ENCODE results near the gene KCNQ1. TPM values are rescaled to one million over a fixed set of nuclear protein-coding genes. Genes with fewer than 3 reads are reported as not detected.

Gene KCNQ1
- total and polyA plus RNA-seq, 2 donors (not counting 3 experiments of a cell fraction or from before 2014, with no cell fraction given): 0.07 to 0.09 TPM

DNA sequence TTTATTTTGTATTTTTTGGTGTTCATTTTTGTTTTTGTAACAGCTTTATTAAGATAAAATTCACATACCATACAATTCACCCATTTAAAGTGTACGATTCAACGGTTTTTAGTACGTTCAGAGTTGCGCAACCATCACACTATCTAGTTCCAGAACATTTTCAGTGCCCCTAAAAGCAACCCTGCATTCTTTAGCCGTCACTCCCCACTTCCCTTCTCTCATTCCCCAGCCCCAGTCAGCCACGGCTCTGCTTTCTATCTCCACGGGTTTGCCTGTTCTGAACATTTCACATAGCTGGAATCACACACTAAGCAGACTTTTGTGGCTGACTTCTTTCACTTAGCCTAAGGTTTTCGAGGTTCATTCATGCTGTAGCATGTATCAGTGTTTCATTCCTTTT is 264.6 kb downstream of the KCNQ1 start:
- CTCF ChIA-PET: no interaction called here
- H3K27me3 ChIP-seq (ENCODE audit: control insufficient read depth in 2 of 2, insufficient read depth in 2 of 2, low read length in 2 of 2): peaks cover 0 to 2% of the 10 kb centered on the region in 2 experiments
- H3K9me3 ChIP-seq (replicated peaks; ENCODE audit: control insufficient read depth, insufficient read depth, low read length): no peaks in the 10 kb centered on the region
- no peaks in the 10 kb centered on the region for H3K79me2 ChIP-seq (ENCODE audit: control insufficient read depth, insufficient read depth, low read length)
- H2AFZ ChIP-seq (ENCODE audit: low read depth, low read length): no peak overlapping the region
- POLR2A ChIA-PET: no interaction called here
- dilution Hi-C loops (cut with MboI; ENCODE audit: extremely low pct_ligation_motif_present, low sequenced_read_pairs): no loop called here
- BruUV-seq (replicated peaks): no TSS peak
- FAIRE-seq (no peak), DNase-seq (ENCODE audit: low read depth, low spot score) (no peak)
- H3K4me1 ChIP-seq (ENCODE audit: control insufficient read depth, extremely low read depth, insufficient read depth, low read length): no peaks in the 10 kb centered on the region
- H3K9me1 ChIP-seq (replicated peaks; ENCODE audit: control insufficient read depth, extremely low read depth, insufficient read depth, low read length): no peaks in the 10 kb centered on the region
- intact Hi-C loops (cut with micrococcal nuclease): no loop called here
- H3K4me2 ChIP-seq (ENCODE audit: insufficient read depth, low read length): no peak overlapping the region
- no peak overlapping the region for H3K9ac ChIP-seq (replicated peaks; ENCODE audit: extremely low read depth, insufficient read depth, low read length)
- no peaks in the 10 kb centered on the region for H3K36me3 ChIP-seq (ENCODE audit: control insufficient read depth in 2 of 2, extremely low read depth in 1 of 2, insufficient read depth in 2 of 2, low read length in 2 of 2)
- no peak overlapping the region for H3K4me3 ChIP-seq (replicated peaks in 1 of 3; ENCODE audit: insufficient read depth in 1 of 3, low read depth in 1 of 3, low read length in 3 of 3)
- H3K27ac ChIP-seq (ENCODE audit: insufficient read depth, low read depth, low read length): no peak overlapping the region
- no peaks in the 10 kb centered on the region for H4K20me1 ChIP-seq (replicated peaks; ENCODE audit: control insufficient read depth, extremely low read depth, insufficient read depth, low read length)
- TF ChIP-seq JUN (IDR thresholded peaks at IDR 0.05; ENCODE audit: borderline replicate concordance, insufficient read depth, insufficient read length, low read depth) (no peak), MYC (IDR thresholded peaks at IDR 0.05; ENCODE audit: low read depth, low read length) (no peak), GATA2 (IDR thresholded peaks at IDR 0.05; ENCODE audit: insufficient read depth, insufficient read length, low read depth, low read length) (no peak)
- TF ChIP-seq, protein P1, sequence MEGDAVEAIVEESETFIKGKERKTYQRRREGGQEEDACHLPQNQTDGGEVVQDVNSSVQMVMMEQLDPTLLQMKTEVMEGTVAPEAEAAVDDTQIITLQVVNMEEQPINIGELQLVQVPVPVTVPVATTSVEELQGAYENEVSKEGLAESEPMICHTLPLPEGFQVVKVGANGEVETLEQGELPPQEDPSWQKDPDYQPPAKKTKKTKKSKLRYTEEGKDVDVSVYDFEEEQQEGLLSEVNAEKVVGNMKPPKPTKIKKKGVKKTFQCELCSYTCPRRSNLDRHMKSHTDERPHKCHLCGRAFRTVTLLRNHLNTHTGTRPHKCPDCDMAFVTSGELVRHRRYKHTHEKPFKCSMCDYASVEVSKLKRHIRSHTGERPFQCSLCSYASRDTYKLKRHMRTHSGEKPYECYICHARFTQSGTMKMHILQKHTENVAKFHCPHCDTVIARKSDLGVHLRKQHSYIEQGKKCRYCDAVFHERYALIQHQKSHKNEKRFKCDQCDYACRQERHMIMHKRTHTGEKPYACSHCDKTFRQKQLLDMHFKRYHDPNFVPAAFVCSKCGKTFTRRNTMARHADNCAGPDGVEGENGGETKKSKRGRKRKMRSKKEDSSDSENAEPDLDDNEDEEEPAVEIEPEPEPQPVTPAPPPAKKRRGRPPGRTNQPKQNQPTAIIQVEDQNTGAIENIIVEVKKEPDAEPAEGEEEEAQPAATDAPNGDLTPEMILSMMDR (IDR thresholded peaks at IDR 0.05; ENCODE audit: extremely low read depth in 1 of 2, insufficient read depth in 1 of 2, low read depth in 1 of 2, low read length in 2 of 2): no peak

DNA sequence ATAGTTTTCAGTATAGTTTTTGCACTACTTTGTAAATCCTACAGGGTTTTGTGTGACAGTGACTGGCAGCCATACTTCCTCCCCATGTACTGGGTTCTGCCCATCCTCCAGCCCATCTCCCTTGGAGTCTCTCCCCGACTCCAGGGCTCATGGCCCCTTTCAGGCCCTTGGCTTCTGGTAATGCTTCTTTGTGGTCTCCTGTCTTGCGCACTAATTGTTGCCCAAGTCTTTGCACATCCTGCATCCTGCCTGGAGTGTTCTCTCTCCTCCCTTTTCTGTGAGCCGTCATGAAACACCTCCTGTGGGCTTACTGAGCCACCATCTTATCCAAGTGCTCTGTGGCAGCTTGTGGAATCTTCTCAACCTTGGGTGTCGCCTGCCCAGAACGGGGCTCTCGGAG is 266.4 kb downstream of the KCNQ1 start:
- no peaks in the 10 kb centered on the region for H3K4me1 ChIP-seq (ENCODE audit: control insufficient read depth, extremely low read depth, insufficient read depth, low read length)
- no peaks in the 10 kb centered on the region for H3K9me1 ChIP-seq (replicated peaks; ENCODE audit: control insufficient read depth, extremely low read depth, insufficient read depth, low read length)
- H3K27me3 ChIP-seq (ENCODE audit: control insufficient read depth in 2 of 2, insufficient read depth in 2 of 2, low read length in 2 of 2): peaks cover 0 to 2% of the 10 kb centered on the region in 2 experiments
- FAIRE-seq: no peak
- CTCF ChIA-PET: no interaction called here
- dilution Hi-C loops (cut with MboI; ENCODE audit: extremely low pct_ligation_motif_present, low sequenced_read_pairs): no loop called here
- no TSS peak for BruUV-seq (replicated peaks)
- H3K27ac ChIP-seq (ENCODE audit: insufficient read depth, low read depth, low read length): no peak overlapping the region
- H3K79me2 ChIP-seq (ENCODE audit: control insufficient read depth, insufficient read depth, low read length): no peaks in the 10 kb centered on the region
- H3K9ac ChIP-seq (replicated peaks; ENCODE audit: extremely low read depth, insufficient read depth, low read length): no peak overlapping the region
- no peaks in the 10 kb centered on the region for H4K20me1 ChIP-seq (replicated peaks; ENCODE audit: control insufficient read depth, extremely low read depth, insufficient read depth, low read length)
- DNase-seq (ENCODE audit: low read depth, low spot score): no peak
- H3K4me2 ChIP-seq (ENCODE audit: insufficient read depth, low read length): no peak overlapping the region
- no peaks in the 10 kb centered on the region for H3K36me3 ChIP-seq (ENCODE audit: control insufficient read depth in 2 of 2, extremely low read depth in 1 of 2, insufficient read depth in 2 of 2, low read length in 2 of 2)
- H3K9me3 ChIP-seq (replicated peaks; ENCODE audit: control insufficient read depth, insufficient read depth, low read length): no peaks in the 10 kb centered on the region
- no peak overlapping the region for H3K4me3 ChIP-seq (replicated peaks in 1 of 3; ENCODE audit: insufficient read depth in 1 of 3, low read depth in 1 of 3, low read length in 3 of 3)
- TF ChIP-seq MYC (IDR thresholded peaks at IDR 0.05; ENCODE audit: low read depth, low read length) (no peak), POLR2A (IDR thresholded peaks at IDR 0.05; ENCODE audit: low read depth, low read length) (no peak), EZH2 (IDR thresholded peaks at IDR 0.05; ENCODE audit: borderline replicate concordance, low read depth, low read length, severe bottlenecking) (no peak), FOS (IDR thresholded peaks at IDR 0.05; ENCODE audit: borderline replicate concordance, insufficient read depth, low read length) (no peak)
- TF ChIP-seq, protein P2, sequence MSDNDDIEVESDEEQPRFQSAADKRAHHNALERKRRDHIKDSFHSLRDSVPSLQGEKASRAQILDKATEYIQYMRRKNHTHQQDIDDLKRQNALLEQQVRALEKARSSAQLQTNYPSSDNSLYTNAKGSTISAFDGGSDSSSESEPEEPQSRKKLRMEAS (IDR thresholded peaks at IDR 0.05; ENCODE audit: insufficient read depth, insufficient read length): no peak
- TF ChIP-seq, protein P1 (IDR thresholded peaks at IDR 0.05; ENCODE audit: extremely low read depth in 1 of 2, insufficient read depth in 1 of 2, low read depth in 1 of 2, low read length in 2 of 2): no peak
- no peak overlapping the region for H2AFZ ChIP-seq (ENCODE audit: low read depth, low read length)
- intact Hi-C loops (cut with micrococcal nuclease): no loop called here
- POLR2A ChIA-PET: no interaction called here
